Kidney (tissue), 14 donors: ENCODE results near the gene MESP1. TPM values are rescaled to one million over a fixed set of nuclear protein-coding genes. Genes with fewer than 3 reads are reported as not detected.

ENCODE experiments used
- DNase-seq, 5 donors: peaks; one replicate each; pipeline ENCODE4 v3.0.0-alpha.2; 2013 to 2020
- FAIRE-seq: peaks from 2 replicates; lab custom pipeline; 2012; peaks lifted over from hg19 to GRCh38; lab: Jason Lieb, UNC
- H3K27ac ChIP-seq, 2 donors: one replicate each; pipeline ENCODE4 v1.7.0; 2013; ENCODE audit warnings: low read depth in 2 of 2, low read length in 2 of 2, inconsistent platforms in 1 of 2
- H3K27me3 ChIP-seq: one replicate; pipeline ENCODE4 v1.7.1; 2013; ENCODE audit warnings: low read length, inconsistent platforms; ENCODE audit not compliant: control insufficient read depth, insufficient read depth
- H3K36me3 ChIP-seq, 3 donors: one replicate each; pipeline versions ENCODE4 v1.7.0 to v1.7.1; 2013; ENCODE audit warnings: low read length in 3 of 3, control low read depth in 1 of 3, inconsistent platforms in 1 of 3; ENCODE audit not compliant: insufficient read depth in 3 of 3, control insufficient read depth in 2 of 3
- H3K4me1 ChIP-seq, 3 donors: one replicate each; pipeline versions ENCODE4 v1.7.0 to v1.7.1; 2013; ENCODE audit warnings: low read length in 3 of 3, inconsistent platforms in 1 of 3, low read depth in 1 of 3; ENCODE audit not compliant: control insufficient read depth in 2 of 3, insufficient read depth in 2 of 3
- H3K4me3 ChIP-seq, 3 donors: one replicate each; pipeline versions ENCODE4 v1.7.0 to v1.8.1; 2013; ENCODE audit warnings: low read length in 3 of 3, control low read depth in 1 of 3, inconsistent platforms in 1 of 3
- H3K9ac ChIP-seq, 3 donors: one replicate each; pipeline versions ENCODE4 v1.7.0 to v1.7.1; 2013; ENCODE audit warnings: low read length in 3 of 3, control low read depth in 1 of 3, inconsistent platforms in 1 of 3
- H3K9me3 ChIP-seq, 3 donors: one replicate each; pipeline versions ENCODE4 v1.7.0 to v1.7.1; 2013; ENCODE audit warnings: low read length in 3 of 3, control low read depth in 1 of 3, inconsistent platforms in 1 of 3; ENCODE audit not compliant: control insufficient read depth in 2 of 3, insufficient read depth in 1 of 3
- CTCF ChIP-seq: IDR thresholded peaks from 3 replicates; pipeline ENCODE4 v1.5.1; 2012; ENCODE audit warnings: mild to moderate bottlenecking, moderate library complexity, borderline replicate concordance; ENCODE audit not compliant: insufficient read depth; ENCODE audit errors: extremely low read depth
- intact Hi-C: fragments of 100-400 bp; cut with DNase I; formaldehyde crosslinking; loops from one replicate; pipeline ENCODE4 v1.11.1; 2022
- polyA plus RNA-seq: library from polyadenylated mRNA; stranded (reverse); fragments of 350-450 nt; fragmentation: Illumina TruSeq; extraction: RNeasy Lipid Tissue Mini Kit (QIAGEN cat#74804); gene quantifications from one replicate; pipeline ENCODE4 v1.2.3, GENCODE V29; 2014; ENCODE audit warnings: low read depth, low replicate concordance; ENCODE audit not compliant: insufficient read depth
- total RNA-seq: library from RNA; stranded (reverse); fragmentation: NEBNext Ultra II Directional; extraction: Animal tissue kit (Norgen Biotek cat#: 25700); gene quantifications from one replicate; pipeline ENCODE4 v1.2.1, GENCODE V29; 2021
- donor health status: control.
- donor health status: control.
- donor health status: control.
- donor health status: control.
- donor health status: control.
- donor health status: DM: yes; HTN: yes; CAD: no.
- donor health status: Normal renal cell carcinoma (clear cell type).

The MESP1 gene
- total and polyA plus RNA-seq, 2 donors from 2014 or later, result 2.1 to 6.0 TPM

DNA sequence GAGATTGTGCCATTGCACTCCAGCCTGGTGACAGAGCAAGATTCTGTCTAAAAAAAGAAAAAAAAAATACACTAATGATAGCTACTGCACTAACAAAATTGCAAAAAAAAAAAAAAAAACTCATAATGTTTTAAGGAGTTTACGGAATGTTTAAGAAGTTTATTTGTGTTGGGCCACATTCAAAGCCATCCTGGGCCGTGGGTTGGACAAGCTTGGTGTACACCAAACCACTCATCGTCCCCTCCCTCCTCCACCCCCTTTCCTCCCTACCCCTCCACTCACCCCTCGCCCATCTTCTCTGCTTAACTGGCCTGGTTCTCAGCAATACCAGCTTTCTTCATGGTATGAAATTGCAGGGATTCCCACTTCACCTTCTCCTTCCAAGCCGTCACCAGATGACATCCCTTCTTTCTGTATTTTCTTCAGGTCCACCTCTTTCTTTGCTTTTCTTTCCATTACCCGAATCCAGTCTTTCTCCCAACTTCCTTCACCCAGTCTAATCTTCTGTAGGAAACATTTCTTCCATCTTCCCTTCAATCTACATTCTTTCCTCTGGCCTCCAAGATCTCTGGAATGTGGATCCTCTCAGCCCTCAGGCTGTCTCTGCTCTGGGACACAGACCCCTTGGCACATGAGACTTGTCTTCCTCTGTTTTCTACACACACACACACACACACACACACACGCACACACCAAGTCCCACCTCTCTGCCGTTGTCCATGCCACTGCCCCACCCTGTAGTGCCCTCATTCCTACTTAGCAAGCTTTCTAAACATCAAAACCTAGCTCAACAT is 3.5 kb upstream of the MESP1 start:
- H3K4me3 ChIP-seq, result no peak overlapping the region
- no peak for TF ChIP-seq CTCF
- no peaks in the 10 kb centered on the region for H3K9me3 ChIP-seq
- no peaks in the 10 kb centered on the region for H3K36me3 ChIP-seq
- FAIRE-seq (no peak), DNase-seq (no peak)
- no peak overlapping the region for H3K9ac ChIP-seq
- H3K27ac ChIP-seq, result no peak overlapping the region
- intact Hi-C loops, result loop anchor here (5.0 kb wide), 1 partner anchor 123 kb away; no protein-coding TSS in a partner anchor
- peaks cover 0 to 12% (median 0%) of the 10 kb centered on the region in 3 donors for H3K4me1 ChIP-seq
- H3K27me3 ChIP-seq, result no peaks in the 10 kb centered on the region

- FAIRE-seq (no peak), DNase-seq (no peak)
- H3K27ac ChIP-seq, result no peak overlapping the region
- H3K36me3 ChIP-seq, result no peaks in the 10 kb centered on the region
- no peak overlapping the region for H3K9ac ChIP-seq
- H3K27me3 ChIP-seq, result no peaks in the 10 kb centered on the region
- TF ChIP-seq CTCF, result no peak
- no peaks in the 10 kb centered on the region for H3K9me3 ChIP-seq
- intact Hi-C loops, result no loop called here
- H3K4me1 ChIP-seq, result peaks cover 0 to 12% (median 0%) of the 10 kb centered on the region in 3 donors
- H3K4me3 ChIP-seq, result no peak overlapping the region
Observed at GRCh38 chr15:89753855-89754254, 2.8 kb upstream of the MESP1 start.

GRCh38 chr15:89751748-89752147 is 699 bp upstream of the MESP1 start:
- TF ChIP-seq CTCF, result no peak
- intact Hi-C loops, result no loop called here
- peak in 1 of 5 donors; percentile 77 for DNase-seq
- Histone ChIP-seq H3K4me1 (peaks cover 0 to 12% (median 0%) of the 10 kb centered on the region in 3 donors), H3K4me3 (no peak overlapping the region), H3K9me3 (no peaks in the 10 kb centered on the region), H3K27ac (no peak overlapping the region), H3K27me3 (no peaks in the 10 kb centered on the region), H3K9ac (no peak overlapping the region), H3K36me3 (no peaks in the 10 kb centered on the region)
- FAIRE-seq, result no peak
